ENCODE measurements around the gene COL6A3.

COL6A3 gene

GRCh38 chr2:237412988-237413776 is 782 bp downstream of the COL6A3 start:
- no peaks in the 10 kb centered on the region for H4K20me1 ChIP-seq (ENCODE audit: control insufficient read depth, insufficient read depth, low read depth, low read length)
- peaks cover 10% of the 10 kb centered on the region; the same call in 1 of the 2 replicates for H3K27me3 ChIP-seq (ENCODE audit: control insufficient read depth, low read length)
- no peaks in the 10 kb centered on the region for H3K9me3 ChIP-seq (ENCODE audit: control insufficient read depth, insufficient read depth, low read length)
- H3K4me1 ChIP-seq (ENCODE audit: control insufficient read depth, low read length) = no peaks in the 10 kb centered on the region
- TF ChIP-seq EZH2phosphoT487 (IDR thresholded peaks at IDR 0.05; ENCODE audit: borderline replicate concordance, low read length) (no peak), CTCF (IDR thresholded peaks at IDR 0.05; ENCODE audit: low read depth, low read length, poor library complexity, severe bottlenecking) (no peak)
- H3K9me2 ChIP-seq (replicated peaks; ENCODE audit: control insufficient read depth, low read length) = no peaks in the 10 kb centered on the region
- H3K79me2 ChIP-seq (ENCODE audit: control insufficient read depth, low read length) = no peaks in the 10 kb centered on the region
- H3K36me3 ChIP-seq (ENCODE audit: control insufficient read depth, low read length) = no peaks in the 10 kb centered on the region
- no peak overlapping the region for H3K4me2 ChIP-seq (ENCODE audit: low read length)
- no peak overlapping the region for H3K27ac ChIP-seq (ENCODE audit: low read depth, low read length)
- H3F3A ChIP-seq (ENCODE audit: control insufficient read depth, insufficient read depth) = no peaks in the 10 kb centered on the region
- no peak overlapping the region for H3K4me3 ChIP-seq (ENCODE audit: low read length)

- H3F3A ChIP-seq (ENCODE audit: control insufficient read depth, insufficient read depth) = no peaks in the 10 kb centered on the region
- H3K9me3 ChIP-seq (ENCODE audit: control insufficient read depth, insufficient read depth, low read length) = no peaks in the 10 kb centered on the region
- H3K27ac ChIP-seq (ENCODE audit: low read depth, low read length) = no peak overlapping the region
- H3K36me3 ChIP-seq (ENCODE audit: control insufficient read depth, low read length) = no peaks in the 10 kb centered on the region
- H4K20me1 ChIP-seq (ENCODE audit: control insufficient read depth, insufficient read depth, low read depth, low read length) = no peaks in the 10 kb centered on the region
- no peak overlapping the region for H3K4me2 ChIP-seq (ENCODE audit: low read length)
- peaks cover 10% of the 10 kb centered on the region; the same call in 1 of the 2 replicates for H3K27me3 ChIP-seq (ENCODE audit: control insufficient read depth, low read length)
- no peaks in the 10 kb centered on the region for H3K4me1 ChIP-seq (ENCODE audit: control insufficient read depth, low read length)
- H3K4me3 ChIP-seq (ENCODE audit: low read length) = no peak overlapping the region
- H3K79me2 ChIP-seq (ENCODE audit: control insufficient read depth, low read length) = no peaks in the 10 kb centered on the region
- H3K9me2 ChIP-seq (replicated peaks; ENCODE audit: control insufficient read depth, low read length) = no peaks in the 10 kb centered on the region
- TF ChIP-seq EZH2phosphoT487 (IDR thresholded peaks at IDR 0.05; ENCODE audit: borderline replicate concordance, low read length) (no peak), CTCF (IDR thresholded peaks at IDR 0.05; ENCODE audit: low read depth, low read length, poor library complexity, severe bottlenecking) (no peak)
Observed at GRCh38 chr2:237412646-237412987, 1.3 kb downstream of the COL6A3 start.

- no peaks in the 10 kb centered on the region for H4K20me1 ChIP-seq (ENCODE audit: control insufficient read depth, insufficient read depth, low read depth, low read length)
- H3F3A ChIP-seq (ENCODE audit: control insufficient read depth, insufficient read depth) = no peaks in the 10 kb centered on the region
- no peak overlapping the region for H3K4me2 ChIP-seq (ENCODE audit: low read length)
- H3K9me2 ChIP-seq (replicated peaks; ENCODE audit: control insufficient read depth, low read length) = no peaks in the 10 kb centered on the region
- no peaks in the 10 kb centered on the region for H3K4me1 ChIP-seq (ENCODE audit: control insufficient read depth, low read length)
- H3K4me3 ChIP-seq (ENCODE audit: low read length) = no peak overlapping the region
- H3K27ac ChIP-seq (ENCODE audit: low read depth, low read length) = no peak overlapping the region
- no peaks in the 10 kb centered on the region for H3K36me3 ChIP-seq (ENCODE audit: control insufficient read depth, low read length)
- no peaks in the 10 kb centered on the region for H3K9me3 ChIP-seq (ENCODE audit: control insufficient read depth, insufficient read depth, low read length)
- H3K27me3 ChIP-seq (ENCODE audit: control insufficient read depth, low read length) = peaks cover 10% of the 10 kb centered on the region; the same call in 1 of the 2 replicates
- no peaks in the 10 kb centered on the region for H3K79me2 ChIP-seq (ENCODE audit: control insufficient read depth, low read length)
- TF ChIP-seq EZH2phosphoT487 (IDR thresholded peaks at IDR 0.05; ENCODE audit: borderline replicate concordance, low read length) = no peak
- no peak for TF ChIP-seq CTCF (IDR thresholded peaks at IDR 0.05; ENCODE audit: low read depth, low read length, poor library complexity, severe bottlenecking)
Observed at GRCh38 chr2:237411683-237412423, 2.1 kb downstream of the COL6A3 start.

All from DOHH2 (cell line).